MM.1S (cell line): ENCODE data around the gene HRAS.

Experiments used
- DNase-seq: peaks from one replicate; pipeline ENCODE4 v3.0.0-alpha.2; 2015
- H2AFZ ChIP-seq: fragments of 300-600 bp; sonication (generic); 2 replicates; pipeline ENCODE4 v1.6.0; 2016; ENCODE audit warnings: antibody characterized with exemption, low read length
- H3F3A ChIP-seq: fragments of 300-600 bp; sonication (generic); 2 replicates; pipeline ENCODE4 v1.6.1; 2016; ENCODE audit warnings: mild to moderate bottlenecking, antibody characterized with exemption, low read length, moderate library complexity, mixed read lengths; ENCODE audit not compliant: insufficient read depth
- H3K27ac ChIP-seq: fragments of 300-600 bp; sonication (generic); 2 replicates; pipeline ENCODE4 v1.5.1; 2016; ENCODE audit warnings: mild to moderate bottlenecking, low read length
- H3K27me3 ChIP-seq: fragments of 300-600 bp; sonication (generic); replicated peaks from 2 replicates; pipeline ENCODE4 v1.6.0; 2016; ENCODE audit warnings: low read length; ENCODE audit not compliant: insufficient read depth
- H3K36me3 ChIP-seq: fragments of 300-600 bp; sonication (generic); replicated peaks from 2 replicates; pipeline ENCODE4 v1.6.1; 2016; ENCODE audit warnings: mild to moderate bottlenecking, low read length, mixed read lengths; ENCODE audit not compliant: insufficient read depth
- H3K4me1 ChIP-seq: fragments of 300-600 bp; sonication (generic); 2 replicates; pipeline ENCODE4 v1.6.1; 2016; ENCODE audit warnings: low read length, mixed read lengths
- H3K4me2 ChIP-seq: fragments of 300-600 bp; sonication (generic); 2 replicates; pipeline ENCODE4 v1.6.0; 2016; ENCODE audit warnings: low read depth, low read length
- H3K4me3 ChIP-seq: fragments of 300-600 bp; sonication (generic); 2 replicates; pipeline ENCODE4 v1.5.1; 2016; ENCODE audit warnings: low read length, mixed read lengths
- H3K79me2 ChIP-seq: fragments of 300-600 bp; sonication (generic); 2 replicates; pipeline ENCODE4 v1.6.1; 2016; ENCODE audit warnings: mixed run types, low read length, mixed read lengths
- H3K9ac ChIP-seq: fragments of 300-600 bp; sonication (generic); 2 replicates; pipeline ENCODE4 v1.6.1; 2016; ENCODE audit warnings: low read length, mixed read lengths
- H3K9me2 ChIP-seq: fragments of 300-600 bp; sonication (generic); replicated peaks from 2 replicates; pipeline ENCODE4 v1.6.1; 2016; ENCODE audit warnings: mild to moderate bottlenecking, low read length, mixed read lengths; ENCODE audit not compliant: insufficient read depth
- H3K9me3 ChIP-seq: fragments of 300-600 bp; sonication (generic); replicated peaks from 2 replicates; pipeline ENCODE4 v1.6.1; 2016; ENCODE audit warnings: mild to moderate bottlenecking, low read length, mixed read lengths; ENCODE audit not compliant: insufficient read depth
- H4K20me1 ChIP-seq: fragments of 300-600 bp; sonication (generic); 2 replicates; pipeline ENCODE4 v1.6.1; 2016; ENCODE audit warnings: mild to moderate bottlenecking, low read length, moderate library complexity, mixed read lengths; ENCODE audit not compliant: insufficient read depth
- EZH2 ChIP-seq: fragments of 300-600 bp; sonication (generic); optimal IDR thresholded peaks from 2 replicates; pipeline ENCODE3; 2017; ENCODE audit warnings: low read depth, mild to moderate bottlenecking, antibody characterized with exemption, low read length, mixed read lengths
- EZH2phosphoT487 ChIP-seq: fragments of 300-600 bp; sonication (generic); IDR thresholded peaks from 2 replicates; pipeline ENCODE4 v1.6.1; 2018; ENCODE audit warnings: antibody characterized with exemption, low read length
- TF ChIP-seq, protein P1 (sequence below): fragments of 300-600 bp; sonication (generic); IDR thresholded peaks from 2 replicates; pipeline ENCODE4 v1.5.1; 2016; ENCODE audit warnings: antibody characterized with exemption, low read length, mixed read lengths

Gene HRAS

GRCh38 chr11:533586-534395 is 1.6 kb downstream of the HRAS start:
- TF ChIP-seq, protein P1, sequence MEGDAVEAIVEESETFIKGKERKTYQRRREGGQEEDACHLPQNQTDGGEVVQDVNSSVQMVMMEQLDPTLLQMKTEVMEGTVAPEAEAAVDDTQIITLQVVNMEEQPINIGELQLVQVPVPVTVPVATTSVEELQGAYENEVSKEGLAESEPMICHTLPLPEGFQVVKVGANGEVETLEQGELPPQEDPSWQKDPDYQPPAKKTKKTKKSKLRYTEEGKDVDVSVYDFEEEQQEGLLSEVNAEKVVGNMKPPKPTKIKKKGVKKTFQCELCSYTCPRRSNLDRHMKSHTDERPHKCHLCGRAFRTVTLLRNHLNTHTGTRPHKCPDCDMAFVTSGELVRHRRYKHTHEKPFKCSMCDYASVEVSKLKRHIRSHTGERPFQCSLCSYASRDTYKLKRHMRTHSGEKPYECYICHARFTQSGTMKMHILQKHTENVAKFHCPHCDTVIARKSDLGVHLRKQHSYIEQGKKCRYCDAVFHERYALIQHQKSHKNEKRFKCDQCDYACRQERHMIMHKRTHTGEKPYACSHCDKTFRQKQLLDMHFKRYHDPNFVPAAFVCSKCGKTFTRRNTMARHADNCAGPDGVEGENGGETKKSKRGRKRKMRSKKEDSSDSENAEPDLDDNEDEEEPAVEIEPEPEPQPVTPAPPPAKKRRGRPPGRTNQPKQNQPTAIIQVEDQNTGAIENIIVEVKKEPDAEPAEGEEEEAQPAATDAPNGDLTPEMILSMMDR: no peak
- TF ChIP-seq EZH2phosphoT487: no peak
- TF ChIP-seq EZH2: no peak
- Histone ChIP-seq H3K9ac (peak overlapping the region; percentile 87; the same call in 1 of the 2 replicates), H3K4me2 (peak overlapping the region; percentile 63)

GRCh38 chr11:532986-533585 is 2.3 kb downstream of the HRAS start:
- H4K20me1 ChIP-seq: no peaks in the 10 kb centered on the region
- no peaks in the 10 kb centered on the region for H3K9me3 ChIP-seq
- no peaks in the 10 kb centered on the region for H3K36me3 ChIP-seq
- TF ChIP-seq EZH2phosphoT487: no peak
- TF ChIP-seq EZH2: no peak
- TF ChIP-seq, protein P1: no peak
- H3K9me2 ChIP-seq: no peaks in the 10 kb centered on the region
- H3K4me2 ChIP-seq: no peak overlapping the region
- no peak overlapping the region for H3K4me3 ChIP-seq
- H3K27ac ChIP-seq: no peak overlapping the region
- H3K9ac ChIP-seq: no peak overlapping the region
- H2AFZ ChIP-seq: no peak overlapping the region
- H3F3A ChIP-seq: peaks cover 16% of the 10 kb centered on the region
- H3K79me2 ChIP-seq: peaks cover 18% of the 10 kb centered on the region
- H3K4me1 ChIP-seq: peaks cover 17% of the 10 kb centered on the region
- no peaks in the 10 kb centered on the region for H3K27me3 ChIP-seq
- DNase-seq: no peak

More at GRCh38 chr11:533586-534395, 1.6 kb downstream of the HRAS start:
- Histone ChIP-seq H3K36me3 (no peaks in the 10 kb centered on the region), H3K4me1 (peaks cover 19% of the 10 kb centered on the region), H3K27ac (peak overlapping the region; percentile 62; the same call in 1 of the 2 replicates), H3K9me2 (no peaks in the 10 kb centered on the region), H3K79me2 (peaks cover 18% of the 10 kb centered on the region), H3K9me3 (no peaks in the 10 kb centered on the region), H3K27me3 (no peaks in the 10 kb centered on the region), H3F3A (peaks cover 16% of the 10 kb centered on the region), H2AFZ (no peak overlapping the region), H4K20me1 (no peaks in the 10 kb centered on the region), H3K4me3 (peak overlapping the region; percentile 83)
- no peak for DNase-seq

DNA sequence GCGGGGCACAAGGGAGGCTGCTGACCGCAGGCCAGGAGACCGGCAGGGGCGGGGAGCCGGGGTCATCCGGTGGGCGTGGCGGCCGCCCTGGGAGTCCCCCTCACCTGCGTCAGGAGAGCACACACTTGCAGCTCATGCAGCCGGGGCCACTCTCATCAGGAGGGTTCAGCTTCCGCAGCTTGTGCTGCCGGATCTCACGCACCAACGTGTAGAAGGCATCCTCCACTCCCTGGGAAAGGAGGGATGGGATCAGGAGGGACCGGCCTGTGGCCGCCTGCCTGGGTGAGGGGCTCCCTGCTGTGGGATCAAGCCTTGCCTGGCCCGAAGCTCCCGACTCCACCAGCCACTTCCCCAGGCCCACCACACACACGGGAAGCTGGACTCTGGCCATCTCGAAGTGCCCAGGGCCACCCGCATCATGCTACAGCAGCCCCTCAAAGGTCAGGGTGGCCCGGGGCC is 2.8 kb downstream of the HRAS start:
- Histone ChIP-seq H3K4me2 (no peak overlapping the region), H2AFZ (no peak overlapping the region), H3K27ac (no peak overlapping the region), H3K9me3 (no peaks in the 10 kb centered on the region), H3K4me1 (peaks cover 12% of the 10 kb centered on the region), H3K79me2 (peaks cover 18% of the 10 kb centered on the region), H4K20me1 (no peaks in the 10 kb centered on the region), H3K27me3 (no peaks in the 10 kb centered on the region), H3K9me2 (no peaks in the 10 kb centered on the region), H3K36me3 (no peaks in the 10 kb centered on the region), H3K4me3 (no peak overlapping the region), H3K9ac (no peak overlapping the region), H3F3A (peaks cover 16% of the 10 kb centered on the region)
- DNase-seq: no peak
- TF ChIP-seq EZH2 (no peak), EZH2phosphoT487 (no peak)
- TF ChIP-seq, protein P1: no peak
